ENCODE measurements around the gene OPCML. TPM values are rescaled to one million over a fixed set of nuclear protein-coding genes. Genes with fewer than 3 reads are reported as not detected.

Gene OPCML
- total RNA-seq, 5 donors from 2014 or later (not counting 1 experiment from before 2014, with no cell fraction given), result not detected

DNA sequence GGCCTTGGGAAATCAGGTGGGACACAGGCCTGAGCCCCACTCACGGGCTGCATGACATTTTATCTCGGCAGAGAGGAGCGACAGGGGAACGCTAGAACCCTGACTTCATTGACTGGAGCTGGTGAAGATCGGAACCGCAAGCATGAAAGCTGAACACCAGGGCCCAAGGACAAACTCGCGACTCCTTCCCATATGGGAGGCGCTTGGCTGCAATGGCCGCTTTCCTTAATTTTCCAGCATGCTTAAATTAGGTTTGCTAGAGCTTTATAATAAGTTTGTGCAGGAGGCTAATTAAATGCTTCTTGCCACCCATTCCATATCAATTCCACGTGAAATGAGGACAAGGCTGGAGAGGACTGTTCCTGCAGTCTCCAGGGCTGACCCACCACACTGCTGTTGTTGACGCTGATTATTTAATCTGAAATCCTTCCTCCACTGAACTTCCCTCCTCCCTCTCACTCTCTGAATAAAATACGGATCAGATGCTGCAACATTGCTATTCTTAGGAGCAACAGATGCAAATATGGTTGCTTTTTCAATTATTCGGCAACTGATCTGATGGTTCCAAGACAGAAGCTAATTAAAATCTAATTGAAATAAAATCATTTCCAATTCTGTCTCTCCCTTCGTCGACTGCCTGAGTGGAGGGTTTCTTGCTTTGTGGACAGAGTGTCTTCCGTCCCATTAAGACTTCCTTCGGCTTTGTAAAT lies 692.9 kb downstream of the OPCML start:
- CTCF ChIA-PET, result no interaction called here
- no peak overlapping the region for H3K27ac Mint-ChIP-seq
- H3K9me3 ChIP-seq, result no peaks in the 10 kb centered on the region

DNA sequence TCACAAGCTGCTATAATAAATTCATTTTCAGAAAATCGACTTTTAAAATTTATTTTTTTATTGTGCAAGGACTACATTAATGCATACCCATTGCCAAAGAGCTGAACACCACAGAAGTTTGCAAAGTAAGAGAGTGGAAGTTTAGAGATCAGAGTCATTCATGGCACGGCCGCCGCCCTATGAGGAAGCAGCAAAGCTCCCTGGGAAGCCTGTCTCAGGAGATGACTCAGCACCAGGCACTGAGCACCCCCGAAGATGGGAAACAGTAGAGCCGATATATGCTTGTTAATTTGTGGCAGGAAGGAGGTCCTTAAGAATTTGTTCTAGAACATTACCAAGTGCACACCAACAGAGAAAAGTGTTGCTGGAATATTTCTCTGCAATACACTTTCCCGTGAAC lies 693.7 kb downstream of the OPCML start:
- H3K9me3 Mint-ChIP-seq, result peaks cover 0 to 4% (median 0%) of the 10 kb centered on the region in 3 donors
- H3K4me3 Mint-ChIP-seq, result no peak overlapping the region
- Histone ChIP-seq H3K27ac (ENCODE audit: low read length) (no peak overlapping the region), H3K9me3 (no peaks in the 10 kb centered on the region), H3K36me3 (ENCODE audit: control insufficient read depth in 2 of 2, extremely low read depth in 1 of 2, insufficient read depth in 1 of 2, low read length in 1 of 2) (no peaks in the 10 kb centered on the region), H3K4me1 (ENCODE audit: control insufficient read depth in 1 of 2, extremely low read depth in 1 of 2, insufficient read depth in 2 of 2, low read length in 2 of 2) (no peaks in the 10 kb centered on the region), H3K27me3 (replicated peaks in 1 of 2; ENCODE audit: control insufficient read depth in 2 of 2, extremely low read depth in 1 of 2, insufficient read depth in 2 of 2, low read length in 1 of 2) (no peaks in the 10 kb centered on the region), H3K4me3 (ENCODE audit: control insufficient read depth in 1 of 2, extremely low read depth in 1 of 2, low read length in 1 of 2) (no peak overlapping the region)
- ATAC-seq (replicated peaks in 1 of 4), result no peak
- H3K36me3 Mint-ChIP-seq, result no peaks in the 10 kb centered on the region
- POLR2A ChIA-PET, result no interaction called here
- DNase-seq, result no peak
- CTCF ChIA-PET, result no interaction called here
- WGBS (ENCODE audit: insufficient coverage), result 37% methylated on average over 4 of the region's 7 CpGs
- no peak overlapping the region for H3K27ac Mint-ChIP-seq
- H3K27me3 Mint-ChIP-seq, result peaks cover 0 to 3% of the 10 kb centered on the region in 2 donors
- H3K4me1 Mint-ChIP-seq, result no peaks in the 10 kb centered on the region

More for the DNA sequence above, 692.9 kb downstream of the OPCML start:
- Mint-ChIP-seq H3K36me3 (no peaks in the 10 kb centered on the region), H3K9me3 (peaks cover 0 to 4% (median 0%) of the 10 kb centered on the region in 3 donors), H3K4me1 (no peaks in the 10 kb centered on the region), H3K4me3 (no peak overlapping the region), H3K27me3 (no peaks in the 10 kb centered on the region)
- H3K4me3 ChIP-seq (ENCODE audit: control insufficient read depth in 1 of 2, extremely low read depth in 1 of 2, low read length in 1 of 2), result no peak overlapping the region
- DNase-seq (no peak), ATAC-seq (replicated peaks in 1 of 4) (no peak)
- H3K4me1 ChIP-seq (ENCODE audit: control insufficient read depth in 1 of 2, extremely low read depth in 1 of 2, insufficient read depth in 2 of 2, low read length in 2 of 2), result no peaks in the 10 kb centered on the region
- H3K27me3 ChIP-seq (replicated peaks in 1 of 2; ENCODE audit: control insufficient read depth in 2 of 2, extremely low read depth in 1 of 2, insufficient read depth in 2 of 2, low read length in 1 of 2), result no peaks in the 10 kb centered on the region
- H3K36me3 ChIP-seq (ENCODE audit: control insufficient read depth in 2 of 2, extremely low read depth in 1 of 2, insufficient read depth in 1 of 2, low read length in 1 of 2), result no peaks in the 10 kb centered on the region
- 86% methylated on average over 10 of the region's 18 CpGs for WGBS (ENCODE audit: insufficient coverage)
- POLR2A ChIA-PET, result no interaction called here
- no peak overlapping the region for H3K27ac ChIP-seq (ENCODE audit: low read length)

DNA sequence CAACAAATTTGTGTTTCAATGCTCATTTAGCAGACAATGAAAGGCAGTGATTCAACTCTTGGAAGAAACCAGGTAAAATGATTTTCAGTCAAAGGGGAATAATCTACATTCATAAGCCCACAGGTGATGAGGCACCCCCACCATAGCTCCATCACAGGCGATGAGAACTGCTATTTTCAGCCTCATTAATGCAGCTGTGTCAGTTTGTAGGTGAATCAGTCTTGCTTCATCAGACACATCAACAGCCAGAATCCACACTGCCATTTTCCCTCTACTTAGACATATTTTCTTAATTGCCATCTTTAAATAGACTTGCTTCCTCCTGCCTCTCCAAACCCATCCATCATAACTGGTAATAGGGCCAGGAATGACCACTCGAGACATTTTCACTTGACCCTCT lies 701.0 kb downstream of the OPCML start:
- no peaks in the 10 kb centered on the region for H3K9me3 ChIP-seq
- 67% methylated on average over 1 of the region's 2 CpGs for WGBS (ENCODE audit: insufficient coverage)
- no peak overlapping the region for H3K27ac ChIP-seq (ENCODE audit: low read length)
- H3K27me3 ChIP-seq (replicated peaks in 1 of 2; ENCODE audit: control insufficient read depth in 2 of 2, extremely low read depth in 1 of 2, insufficient read depth in 2 of 2, low read length in 1 of 2), result no peaks in the 10 kb centered on the region
- ATAC-seq (replicated peaks in 1 of 4), result no peak
- Mint-ChIP-seq H3K4me3 (no peak overlapping the region), H3K9me3 (no peaks in the 10 kb centered on the region), H3K27ac (no peak overlapping the region), H3K27me3 (peaks cover 0 to 6% of the 10 kb centered on the region in 2 donors), H3K4me1 (no peaks in the 10 kb centered on the region), H3K36me3 (no peaks in the 10 kb centered on the region)
- ChIA-PET CTCF (no interaction called here), POLR2A (no interaction called here)
- no peak for DNase-seq
- no peaks in the 10 kb centered on the region for H3K36me3 ChIP-seq (ENCODE audit: control insufficient read depth in 2 of 2, extremely low read depth in 1 of 2, insufficient read depth in 1 of 2, low read length in 1 of 2)
- H3K4me1 ChIP-seq (ENCODE audit: control insufficient read depth in 1 of 2, extremely low read depth in 1 of 2, insufficient read depth in 2 of 2, low read length in 2 of 2), result no peaks in the 10 kb centered on the region
- H3K4me3 ChIP-seq (ENCODE audit: control insufficient read depth in 1 of 2, extremely low read depth in 1 of 2, low read length in 1 of 2), result no peak overlapping the region

DNA sequence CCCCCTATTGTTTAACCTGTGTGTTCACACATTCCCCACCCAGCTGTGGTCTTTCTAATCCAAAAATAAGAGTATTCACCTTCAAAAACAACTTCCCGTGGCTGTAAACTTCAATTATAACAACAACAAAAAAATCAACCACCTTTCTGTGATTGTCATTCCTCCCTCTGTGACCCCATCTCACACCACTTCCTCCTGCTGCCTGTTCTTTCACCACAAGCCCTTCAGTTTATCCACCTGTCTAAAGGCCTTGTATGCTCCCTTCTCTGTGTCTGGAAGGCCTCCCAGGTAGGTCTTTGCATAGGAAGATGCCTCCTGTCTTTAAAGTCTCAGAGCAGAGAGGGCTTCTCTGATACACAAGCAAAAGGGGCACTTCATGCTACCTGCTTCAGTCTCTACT lies 707.7 kb downstream of the OPCML start:
- H3K27me3 Mint-ChIP-seq, result no peaks in the 10 kb centered on the region
- 8% methylated on average over 1 of the region's 1 CpG for WGBS (ENCODE audit: insufficient coverage)
- ATAC-seq (replicated peaks in 1 of 4), result no peak
- no peak for DNase-seq
- Histone ChIP-seq H3K4me1 (ENCODE audit: control insufficient read depth in 1 of 2, extremely low read depth in 1 of 2, insufficient read depth in 2 of 2, low read length in 2 of 2) (no peaks in the 10 kb centered on the region), H3K4me3 (ENCODE audit: control insufficient read depth in 1 of 2, extremely low read depth in 1 of 2, low read length in 1 of 2) (no peak overlapping the region), H3K27ac (ENCODE audit: low read length) (no peak overlapping the region), H3K27me3 (replicated peaks in 1 of 2; ENCODE audit: control insufficient read depth in 2 of 2, extremely low read depth in 1 of 2, insufficient read depth in 2 of 2, low read length in 1 of 2) (no peaks in the 10 kb centered on the region), H3K36me3 (ENCODE audit: control insufficient read depth in 2 of 2, extremely low read depth in 1 of 2, insufficient read depth in 1 of 2, low read length in 1 of 2) (no peaks in the 10 kb centered on the region), H3K9me3 (no peaks in the 10 kb centered on the region)
- H3K4me1 Mint-ChIP-seq, result no peaks in the 10 kb centered on the region
- H3K36me3 Mint-ChIP-seq, result no peaks in the 10 kb centered on the region
- CTCF ChIA-PET, result no interaction called here
- no peak overlapping the region for H3K4me3 Mint-ChIP-seq
- H3K9me3 Mint-ChIP-seq, result no peaks in the 10 kb centered on the region
- H3K27ac Mint-ChIP-seq, result no peak overlapping the region
- POLR2A ChIA-PET, result no interaction called here

DNA sequence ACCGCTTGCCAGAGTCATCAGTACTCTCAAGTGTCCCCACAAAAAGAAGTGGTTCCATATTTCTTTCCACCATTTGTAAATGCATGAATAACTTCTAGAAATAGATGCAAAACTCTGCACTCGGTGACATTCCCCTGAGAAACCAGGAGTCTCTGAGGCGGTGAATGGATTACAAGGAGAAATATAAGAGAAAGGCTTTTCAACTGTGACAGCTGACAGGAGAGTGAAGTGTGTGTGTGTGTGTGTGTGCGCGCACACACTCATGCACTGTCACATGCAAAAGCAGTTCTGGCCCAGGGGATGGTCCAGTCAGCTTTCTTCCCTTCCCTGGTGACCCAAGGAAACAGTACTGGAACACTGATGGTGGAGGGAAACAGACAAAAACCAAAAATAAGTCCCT lies 710.0 kb downstream of the OPCML start:
- Histone ChIP-seq H3K36me3 (ENCODE audit: control insufficient read depth in 2 of 2, extremely low read depth in 1 of 2, insufficient read depth in 1 of 2, low read length in 1 of 2) (no peaks in the 10 kb centered on the region), H3K27ac (ENCODE audit: low read length) (no peak overlapping the region), H3K9me3 (no peaks in the 10 kb centered on the region), H3K4me3 (ENCODE audit: control insufficient read depth in 1 of 2, extremely low read depth in 1 of 2, low read length in 1 of 2) (no peak overlapping the region), H3K4me1 (ENCODE audit: control insufficient read depth in 1 of 2, extremely low read depth in 1 of 2, insufficient read depth in 2 of 2, low read length in 2 of 2) (no peaks in the 10 kb centered on the region), H3K27me3 (replicated peaks in 1 of 2; ENCODE audit: control insufficient read depth in 2 of 2, extremely low read depth in 1 of 2, insufficient read depth in 2 of 2, low read length in 1 of 2) (no peaks in the 10 kb centered on the region)
- CTCF ChIA-PET, result no interaction called here
- WGBS (ENCODE audit: insufficient coverage), result 100% methylated on average over 1 of the region's 5 CpGs
- DNase-seq, result no peak
- Mint-ChIP-seq H3K27me3 (no peaks in the 10 kb centered on the region), H3K36me3 (no peaks in the 10 kb centered on the region), H3K4me1 (no peaks in the 10 kb centered on the region), H3K27ac (no peak overlapping the region), H3K9me3 (no peaks in the 10 kb centered on the region), H3K4me3 (no peak overlapping the region)
- ATAC-seq (replicated peaks in 1 of 4), result no peak
- POLR2A ChIA-PET, result no interaction called here

DNA sequence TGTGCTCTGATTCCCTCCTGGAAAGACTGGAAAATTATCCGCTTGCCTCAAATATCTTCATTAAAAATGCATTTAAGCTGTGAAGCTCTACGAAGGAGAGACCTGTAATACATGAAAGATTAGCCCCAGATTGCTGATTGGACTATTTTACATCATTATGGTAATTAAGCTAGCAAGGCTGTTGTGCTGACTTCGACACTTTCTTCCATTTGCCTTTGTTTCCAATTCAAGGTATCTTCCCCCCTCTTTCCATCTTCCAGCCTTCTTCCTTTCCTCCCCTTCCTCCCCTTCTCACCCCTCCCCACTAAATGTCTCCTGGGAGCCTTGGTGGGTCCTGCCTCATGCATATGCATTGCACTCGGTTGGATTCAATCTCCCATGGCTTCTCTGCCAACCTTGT lies 710.8 kb downstream of the OPCML start:
- Mint-ChIP-seq H3K9me3 (no peaks in the 10 kb centered on the region), H3K4me3 (no peak overlapping the region), H3K36me3 (no peaks in the 10 kb centered on the region), H3K27ac (no peak overlapping the region), H3K4me1 (no peaks in the 10 kb centered on the region), H3K27me3 (no peaks in the 10 kb centered on the region)
- DNase-seq, result no peak
- Histone ChIP-seq H3K9me3 (no peaks in the 10 kb centered on the region), H3K36me3 (ENCODE audit: control insufficient read depth in 2 of 2, extremely low read depth in 1 of 2, insufficient read depth in 1 of 2, low read length in 1 of 2) (no peaks in the 10 kb centered on the region), H3K27me3 (replicated peaks in 1 of 2; ENCODE audit: control insufficient read depth in 2 of 2, extremely low read depth in 1 of 2, insufficient read depth in 2 of 2, low read length in 1 of 2) (no peaks in the 10 kb centered on the region), H3K4me1 (ENCODE audit: control insufficient read depth in 1 of 2, extremely low read depth in 1 of 2, insufficient read depth in 2 of 2, low read length in 2 of 2) (no peaks in the 10 kb centered on the region), H3K4me3 (ENCODE audit: control insufficient read depth in 1 of 2, extremely low read depth in 1 of 2, low read length in 1 of 2) (no peak overlapping the region), H3K27ac (ENCODE audit: low read length) (no peak overlapping the region)
- POLR2A ChIA-PET, result no interaction called here
- CTCF ChIA-PET, result no interaction called here
- ATAC-seq (replicated peaks in 1 of 4), result no peak
- 100% methylated on average over 1 of the region's 4 CpGs for WGBS (ENCODE audit: insufficient coverage)

DNA sequence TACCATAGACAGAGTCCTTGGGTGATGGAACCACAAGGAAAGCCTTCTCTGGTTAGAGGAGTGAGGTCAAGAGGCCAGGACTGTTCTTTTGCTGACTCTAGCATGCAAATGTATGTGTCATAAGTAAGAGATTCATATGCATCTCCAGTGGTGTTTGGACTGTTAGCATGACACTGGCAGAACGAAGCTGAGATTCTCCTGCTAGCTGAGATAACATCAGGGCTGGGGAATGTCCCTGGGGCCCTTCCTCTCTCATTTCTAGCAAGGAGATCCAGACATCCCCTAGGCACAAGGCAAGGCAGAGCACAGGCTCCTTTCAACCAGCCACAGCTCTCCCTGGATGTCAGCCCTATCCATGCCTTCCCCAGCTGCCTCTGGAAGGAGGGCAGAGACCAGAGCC lies 711.3 kb downstream of the OPCML start:
- no peaks in the 10 kb centered on the region for H3K4me1 Mint-ChIP-seq
- 78% methylated on average over 1 of the region's 1 CpG for WGBS (ENCODE audit: insufficient coverage)
- H3K36me3 ChIP-seq (ENCODE audit: control insufficient read depth in 2 of 2, extremely low read depth in 1 of 2, insufficient read depth in 1 of 2, low read length in 1 of 2), result no peaks in the 10 kb centered on the region
- no peaks in the 10 kb centered on the region for H3K9me3 Mint-ChIP-seq
- no peaks in the 10 kb centered on the region for H3K36me3 Mint-ChIP-seq
- no peaks in the 10 kb centered on the region for H3K27me3 Mint-ChIP-seq
- POLR2A ChIA-PET, result no interaction called here
- no peaks in the 10 kb centered on the region for H3K4me1 ChIP-seq (ENCODE audit: control insufficient read depth in 1 of 2, extremely low read depth in 1 of 2, insufficient read depth in 2 of 2, low read length in 2 of 2)
- no peaks in the 10 kb centered on the region for H3K27me3 ChIP-seq (replicated peaks in 1 of 2; ENCODE audit: control insufficient read depth in 2 of 2, extremely low read depth in 1 of 2, insufficient read depth in 2 of 2, low read length in 1 of 2)
- no peak overlapping the region for H3K27ac ChIP-seq (ENCODE audit: low read length)
- no peak for DNase-seq
- no peak overlapping the region for H3K27ac Mint-ChIP-seq
- no peak overlapping the region for H3K4me3 ChIP-seq (ENCODE audit: control insufficient read depth in 1 of 2, extremely low read depth in 1 of 2, low read length in 1 of 2)
- no peaks in the 10 kb centered on the region for H3K9me3 ChIP-seq
- no peak overlapping the region for H3K4me3 Mint-ChIP-seq
- ATAC-seq (replicated peaks in 1 of 4), result no peak
- CTCF ChIA-PET, result no interaction called here
